ENCODE data around the gene CHST12. TPM values are rescaled to one million over a fixed set of nuclear protein-coding genes. Genes with fewer than 3 reads are reported as not detected.

CHST12 gene
- total RNA-seq, 1 experiment from 2014 or later, result 19.3 TPM

DNA sequence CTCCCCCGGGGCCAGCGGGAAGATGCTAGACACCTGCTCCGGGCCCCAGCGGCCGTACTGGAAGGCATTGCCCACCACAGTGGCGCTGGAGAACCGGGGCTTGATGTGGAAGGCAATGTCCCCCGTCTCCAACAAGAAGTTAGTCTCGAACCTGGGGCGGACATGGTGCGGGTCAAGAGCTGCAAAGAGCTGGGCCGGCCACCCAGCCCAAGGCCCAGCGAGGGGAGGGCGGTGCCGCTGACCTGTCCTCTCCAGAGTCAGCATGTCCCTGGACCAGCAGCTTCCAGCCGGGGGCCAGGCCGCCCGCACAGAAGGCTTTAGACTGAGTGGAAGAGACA lies 72.2 kb downstream of the CHST12 start:
- Mint-ChIP-seq H3K4me3 (no peak overlapping the region), H3K36me3 (ENCODE audit: insufficient read depth in 1 of 3, low read depth in 3 of 3) (no peaks in the 10 kb centered on the region), H3K27me3 (ENCODE audit: low read depth) (peaks cover 2% of the 10 kb centered on the region), H3K4me1 (peaks cover 13 to 28% of the 10 kb centered on the region in 2 experiments), H3K27ac (no peak overlapping the region), H3K9me3 (no peaks in the 10 kb centered on the region; a peak in 1 of 5 replicates)
- H4K91ac ChIP-seq (ENCODE audit: insufficient read length, low read depth, low read length), result no peak overlapping the region
- H2BK120ac ChIP-seq (ENCODE audit: low read depth, low read length, poor library complexity, severe bottlenecking), result no peak overlapping the region
- no peaks in the 10 kb centered on the region for H3K79me2 ChIP-seq (ENCODE audit: insufficient read depth, low read length)
- no peaks in the 10 kb centered on the region for H4K20me1 ChIP-seq (ENCODE audit: control insufficient read depth, insufficient read depth, insufficient read length)
- H3K79me1 ChIP-seq (ENCODE audit: insufficient read depth, low read depth, low read length, poor library complexity, severe bottlenecking), result no peaks in the 10 kb centered on the region
- H3K14ac ChIP-seq (ENCODE audit: insufficient read depth, low read length), result no peak overlapping the region
- no peak overlapping the region for H3K9ac ChIP-seq (ENCODE audit: extremely low read depth, insufficient read length, low read length)
- H3T11ph ChIP-seq (ENCODE audit: low read length), result no peak overlapping the region
- H4K8ac ChIP-seq (replicated peaks; ENCODE audit: insufficient read length, low read depth, low read length), result no peak overlapping the region
- no peak for TF ChIP-seq CTCF (conservative IDR thresholded peaks at IDR 0.05)
- no peaks in the 10 kb centered on the region for H3K9me3 ChIP-seq (ENCODE audit: control insufficient read depth, low read depth, low read length)
- no peak overlapping the region for H2BK20ac ChIP-seq (ENCODE audit: low read depth, low read length, poor library complexity, severe bottlenecking)
- H3K4me1 ChIP-seq (ENCODE audit: insufficient read depth, low read length), result peaks cover 2% of the 10 kb centered on the region; the same call in 1 of the 2 replicates
- no peak overlapping the region for H2AK5ac ChIP-seq (ENCODE audit: insufficient read length, low read length)
- H3K4me2 ChIP-seq (ENCODE audit: insufficient read depth, insufficient read length, low read length), result no peak overlapping the region
- no peak overlapping the region for H2AFZ ChIP-seq (ENCODE audit: low read length)
- no peaks in the 10 kb centered on the region for H3K23me2 ChIP-seq (ENCODE audit: insufficient read length, low read depth, low read length, poor library complexity, severe bottlenecking)
- no CpG with 5 or more reads among the region's 18 CpGs for WGBS (ENCODE audit: extremely low coverage, insufficient read length, low lambda C conversion rate)
- DNase-seq, result no peak
- H3K23ac ChIP-seq (ENCODE audit: insufficient read length, low read depth, low read length), result no peak overlapping the region
- no peak overlapping the region for H2BK15ac ChIP-seq (ENCODE audit: low read depth, low read length)
- H3K27ac ChIP-seq (ENCODE audit: insufficient read length, low read depth, low read length), result no peak overlapping the region
- no peak overlapping the region for H2BK12ac ChIP-seq (ENCODE audit: insufficient read length, low read depth, low read length)
- H2BK5ac ChIP-seq (ENCODE audit: insufficient read length, low read length), result no peak overlapping the region
- no peak overlapping the region for H3K18ac ChIP-seq (ENCODE audit: insufficient read length, low read depth, low read length)
- H3K4ac ChIP-seq (ENCODE audit: low read depth, low read length), result no peak overlapping the region
- no peaks in the 10 kb centered on the region for H3K27me3 ChIP-seq (ENCODE audit: insufficient read depth, low read length)
- no peak overlapping the region for H3K56ac ChIP-seq (ENCODE audit: insufficient read length, low read depth, low read length)
- no peak overlapping the region for H4K5ac ChIP-seq (ENCODE audit: insufficient read length, low read depth, low read length)

All from H9 (cell line).